HepG2 (cell line): Measurements from ENCODE around the gene PPP1R1B. TPM values are rescaled to one million over a fixed set of nuclear protein-coding genes. Genes with fewer than 3 reads are reported as not detected.
A peak's percentile ranks its signal among the peaks of the same experiment; 100 is the strongest.

Experiments
- ATF6 ChIP-seq: sonication (generic); formaldehyde crosslinking; conservative IDR thresholded peaks from 2 replicates; pipeline ENCODE4 v1.4.0; 2020; ENCODE audit warnings: missing genetic modification reagents
- E2F2 ChIP-seq: sonication (generic); formaldehyde crosslinking; IDR thresholded peaks from 2 replicates; pipeline ENCODE4 v1.4.0; 2020; ENCODE audit warnings: missing genetic modification reagents, borderline replicate concordance
- FOXM1 ChIP-seq: sonication (generic); formaldehyde crosslinking; IDR thresholded peaks from 2 replicates; pipeline ENCODE4 v1.5.0; 2020; ENCODE audit warnings: missing genetic modification reagents
- HNRNPUL1 ChIP-seq: fragments of 200-400 bp; formaldehyde crosslinking; IDR thresholded peaks from 2 replicates; pipeline ENCODE4 v1.6.1; 2017; ENCODE audit warnings: low read depth, mild to moderate bottlenecking, low read length, moderate library complexity
- MED1 ChIP-seq: sonication (generic); formaldehyde crosslinking; IDR thresholded peaks from 2 replicates; pipeline ENCODE4 v1.4.0; 2020; ENCODE audit warnings: missing genetic modification reagents
- SRY ChIP-seq: sonication (generic); formaldehyde crosslinking; IDR thresholded peaks from 2 replicates; pipeline ENCODE4 v1.8.0; 2022; ENCODE audit warnings: mild to moderate bottlenecking, missing genetic modification reagents
- ZFP62 ChIP-seq: sonication (generic); formaldehyde crosslinking; IDR thresholded peaks from 2 replicates; pipeline ENCODE4 v1.4.0; 2020; ENCODE audit warnings: missing genetic modification reagents
- ZNF652 ChIP-seq: IDR thresholded peaks from 2 replicates; pipeline ENCODE4 v1.6.1; 2016; ENCODE audit warnings: low read depth, borderline replicate concordance
- polyA plus RNA-seq, 8 experiments: library from polyadenylated mRNA; depleted of rRNA in 3 of 8; stranded (reverse) in 7 of 8; unstranded in 1 of 8; fragments of >200 nt; fragmentation: Illumina TruSeq in 4 of 8; extraction: Trizol in 4 of 8; gene quantifications; 2 replicates each; pipeline versions ENCODE4 v1.2.1 to v1.2.3, GENCODE V29; 2011 to 2016; ENCODE audit warnings: low read depth in 4 of 8, missing spikeins in 1 of 8, mixed read lengths in 1 of 8; ENCODE audit not compliant: insufficient read depth in 1 of 8
- total RNA-seq, 5 experiments: library from RNA; depleted of rRNA; stranded (reverse); fragments of >200 nt; fragmentation: Illumina TruSeq; extraction: Trizol; gene quantifications; 2 replicates each; pipeline ENCODE4 v1.2.3, GENCODE V29; 2016; ENCODE audit warnings: low read depth in 1 of 5

The PPP1R1B gene
- total and polyA plus RNA-seq, 2 of the 13 experiments (the other 11 are each of a cell fraction or from before 2014, with no cell fraction given) = 0.08 TPM; not detected in 1

- TF ChIP-seq SRY (no peak), ZFP62 (CRISPR knock-in tag) (no peak), ZNF652 (CRISPR knock-in tag) (no peak), E2F2 (no peak), MED1 (CRISPR knock-in tag) (0 out of 2 replicates have a peak, but pooled peaks have one; percentile 49), ATF6 (no peak), FOXM1 (CRISPR knock-in tag) (no peak), HNRNPUL1 (no peak)
- TF ChIP-seq, all 625 proteins: peak for 188
Observed at GRCh38 chr17:39671651-39672521, 45.1 kb downstream of the PPP1R1B start (continued).
